ENCODE measurements around the gene ZNF541.

The ZNF541 gene, protein sequence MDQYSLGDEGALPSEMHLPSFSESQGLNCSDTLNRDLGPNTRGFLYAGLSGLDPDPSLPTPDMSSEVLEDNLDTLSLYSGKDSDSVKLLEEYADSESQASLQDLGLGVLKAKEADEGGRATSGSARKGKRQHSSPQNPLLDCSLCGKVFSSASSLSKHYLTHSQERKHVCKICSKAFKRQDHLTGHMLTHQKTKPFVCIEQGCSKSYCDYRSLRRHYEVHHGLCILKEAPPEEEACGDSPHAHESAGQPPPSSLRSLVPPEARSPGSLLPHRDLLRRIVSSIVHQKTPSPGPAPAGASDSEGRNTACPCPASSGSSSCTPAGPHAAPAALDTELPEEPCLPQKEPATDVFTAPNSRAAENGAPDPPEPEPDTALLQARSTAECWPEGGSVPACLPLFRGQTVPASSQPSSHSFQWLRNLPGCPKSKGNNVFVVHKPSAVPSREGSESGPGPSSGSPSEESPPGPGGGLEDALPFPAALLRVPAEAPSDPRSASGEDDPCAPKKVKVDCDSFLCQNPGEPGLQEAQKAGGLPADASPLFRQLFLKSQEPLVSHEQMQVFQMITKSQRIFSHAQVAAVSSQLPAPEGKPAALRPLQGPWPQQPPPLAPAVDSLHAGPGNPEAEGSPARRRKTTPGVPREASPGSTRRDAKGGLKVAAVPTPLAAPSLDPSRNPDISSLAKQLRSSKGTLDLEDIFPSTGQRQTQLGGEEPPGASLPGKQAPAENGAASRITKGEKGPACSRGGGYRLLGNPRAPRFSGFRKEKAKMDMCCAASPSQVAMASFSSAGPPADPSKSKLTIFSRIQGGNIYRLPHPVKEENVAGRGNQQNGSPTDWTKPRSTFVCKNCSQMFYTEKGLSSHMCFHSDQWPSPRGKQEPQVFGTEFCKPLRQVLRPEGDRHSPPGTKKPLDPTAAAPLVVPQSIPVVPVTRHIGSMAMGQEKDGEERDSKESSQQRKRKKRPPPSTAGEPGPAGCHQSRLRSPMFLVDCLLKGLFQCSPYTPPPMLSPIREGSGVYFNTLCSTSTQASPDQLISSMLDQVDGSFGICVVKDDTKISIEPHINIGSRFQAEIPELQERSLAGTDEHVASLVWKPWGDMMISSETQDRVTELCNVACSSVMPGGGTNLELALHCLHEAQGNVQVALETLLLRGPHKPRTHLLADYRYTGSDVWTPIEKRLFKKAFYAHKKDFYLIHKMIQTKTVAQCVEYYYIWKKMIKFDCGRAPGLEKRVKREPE (N-terminal part only)
- total RNA-seq = 0.56 to 2.4 reads per million in 2 donors

DNA sequence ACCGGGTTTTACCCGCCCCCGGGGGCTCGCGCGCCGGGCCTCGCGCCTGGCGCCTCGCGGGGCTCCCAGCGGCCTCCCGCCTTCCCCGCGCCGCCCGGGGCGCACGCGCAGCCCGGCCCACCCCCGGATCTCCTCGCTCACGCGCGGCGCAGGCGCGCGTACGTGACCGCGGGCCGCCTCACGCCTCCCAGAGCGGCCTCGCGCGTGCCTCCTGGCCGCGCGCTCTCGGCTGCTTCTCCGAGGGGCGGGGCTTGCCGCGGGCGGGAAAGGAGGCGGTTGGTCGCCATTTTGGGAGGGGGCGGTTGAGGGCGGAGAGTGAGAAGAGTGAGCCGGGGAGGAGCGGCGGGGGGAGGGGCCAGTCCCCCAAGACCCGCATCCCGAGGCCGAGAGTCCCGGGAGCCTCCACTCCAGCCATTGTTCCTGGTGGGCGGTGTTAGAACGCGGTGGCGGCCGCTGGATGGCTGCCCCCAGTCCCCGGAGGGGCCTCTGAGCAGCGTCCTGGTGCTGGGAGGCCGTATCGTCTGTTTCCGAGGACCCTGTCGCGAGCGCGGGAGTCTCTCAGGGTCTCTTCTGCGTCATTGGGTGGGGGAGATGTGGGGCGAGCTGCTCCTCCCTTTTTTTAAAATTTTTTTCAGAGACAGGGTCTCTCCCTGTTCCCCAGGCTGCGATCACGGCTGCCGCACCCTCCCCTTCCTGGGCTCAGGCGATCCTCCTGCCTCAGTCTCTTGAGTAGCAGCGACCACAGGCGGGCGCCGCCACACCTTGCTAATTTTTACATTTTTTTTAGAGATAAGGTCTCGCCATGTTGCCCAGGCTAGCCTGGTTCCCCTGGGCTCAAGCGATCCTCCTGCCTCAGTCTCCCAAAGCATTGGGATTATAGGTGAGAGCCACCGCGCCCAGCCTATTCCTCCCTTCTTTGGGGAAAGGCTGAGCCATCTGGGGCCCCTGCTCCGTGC is at the start of gene ZNF541:
TSS of gene ZNF541 (minus strand) at position 78 of the 956 bp plus-strand sequence. CDS start 17,292 bp downstream, outside the sequence.
- peak; percentile 81 for DNase-seq

DNA sequence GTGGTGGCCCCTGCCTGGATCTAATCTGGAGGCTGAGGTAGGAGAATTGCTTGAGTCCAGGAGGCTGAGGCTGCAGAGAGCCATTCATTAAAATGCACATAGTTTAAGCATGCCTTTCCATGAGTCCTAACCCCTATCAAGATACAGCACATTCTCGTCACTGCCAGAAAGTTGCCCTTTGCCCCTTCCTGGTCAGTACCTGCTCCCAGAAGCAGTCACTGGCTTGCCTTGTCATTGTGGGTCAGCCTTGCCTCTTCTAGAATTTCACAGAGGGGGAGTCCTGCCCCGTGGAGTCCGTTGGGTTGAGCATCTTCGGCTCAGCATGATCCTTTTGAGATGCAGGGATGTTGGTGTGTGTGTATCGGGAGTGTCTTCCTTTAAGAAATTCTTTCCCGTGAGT is 46.8 kb upstream of the ZNF541 start:
- DNase-seq = no peak

DNA sequence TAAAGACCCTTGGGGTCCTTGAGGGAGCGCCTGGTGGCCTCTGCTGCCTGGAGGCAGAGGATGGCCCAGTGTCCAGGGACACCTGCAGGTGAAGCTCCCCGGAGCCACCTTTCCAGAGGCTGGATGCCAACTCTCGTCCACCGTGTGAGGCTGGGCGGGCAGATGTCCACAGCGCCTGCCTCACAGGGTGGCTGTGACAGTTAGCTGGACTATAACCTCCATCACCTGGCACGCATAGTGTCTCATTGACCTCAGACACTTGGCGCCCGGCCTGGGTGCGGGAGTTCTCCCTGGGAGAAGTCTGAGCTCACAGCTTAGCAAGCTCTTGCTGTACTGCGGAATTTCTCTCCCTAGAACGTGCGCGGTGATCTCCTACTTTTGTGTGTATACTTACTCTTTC is 45.8 kb upstream of the ZNF541 start:
- no peak for DNase-seq

DNA sequence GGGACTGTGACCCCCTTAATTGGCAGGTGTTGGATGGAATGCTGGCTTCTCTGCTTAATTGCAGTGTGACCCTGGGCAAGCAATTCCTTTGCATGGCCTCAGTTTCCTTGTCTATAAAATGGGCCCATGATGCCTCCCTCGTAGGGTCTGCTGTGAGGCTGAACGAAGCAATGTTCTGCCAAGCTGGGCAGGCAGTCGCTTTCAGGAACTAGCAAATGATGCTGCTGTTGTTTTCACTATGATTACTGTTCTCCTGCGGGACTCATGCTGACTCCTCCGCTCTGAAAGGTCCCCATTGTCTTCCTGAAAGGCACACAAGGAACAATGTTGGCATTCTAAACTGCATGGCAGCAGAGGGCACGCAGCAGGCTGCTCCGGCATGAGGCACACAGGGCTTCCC is 42.8 kb upstream of the ZNF541 start:
- no peak for DNase-seq

DNA sequence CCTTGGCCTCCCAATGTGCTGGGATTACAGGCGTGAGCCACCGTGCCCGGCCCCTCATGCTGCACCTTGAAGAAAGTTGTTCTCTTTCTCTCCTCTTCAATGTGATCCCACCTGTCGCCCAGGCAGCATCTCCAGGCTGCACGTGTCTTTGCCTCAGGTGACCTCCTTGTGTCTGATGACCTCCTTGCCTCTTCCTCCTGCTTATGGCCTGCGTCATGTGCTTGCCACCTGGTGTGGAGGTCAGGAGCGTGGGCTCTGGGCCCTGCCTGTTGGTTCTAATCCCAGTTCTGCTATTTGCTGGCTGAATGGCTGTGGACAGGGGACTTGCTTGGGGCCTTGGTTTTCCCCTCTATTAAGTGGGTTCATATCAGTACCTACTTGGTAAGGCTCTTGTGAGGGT is 42.3 kb upstream of the ZNF541 start:
- no peak for DNase-seq

DNA sequence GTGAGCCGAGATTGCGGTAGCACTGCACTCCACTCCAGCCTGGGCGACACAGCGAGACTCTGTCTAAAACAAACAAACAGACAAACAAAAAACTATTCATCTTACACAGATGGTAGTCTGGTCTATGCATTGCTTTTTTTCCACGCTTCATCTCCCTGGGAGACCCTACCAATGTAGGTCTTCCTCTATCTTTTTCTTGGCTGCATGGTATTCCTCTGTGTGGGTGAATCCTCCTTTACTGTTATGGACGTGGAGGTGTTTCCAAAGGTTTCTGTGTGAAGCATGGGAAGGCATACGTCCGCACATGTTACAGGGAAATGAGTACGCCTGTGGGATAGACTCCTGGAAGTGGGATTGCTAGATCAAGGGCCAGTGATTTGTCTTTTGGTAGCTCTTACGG is 41.6 kb upstream of the ZNF541 start:
- DNase-seq = no peak

DNA sequence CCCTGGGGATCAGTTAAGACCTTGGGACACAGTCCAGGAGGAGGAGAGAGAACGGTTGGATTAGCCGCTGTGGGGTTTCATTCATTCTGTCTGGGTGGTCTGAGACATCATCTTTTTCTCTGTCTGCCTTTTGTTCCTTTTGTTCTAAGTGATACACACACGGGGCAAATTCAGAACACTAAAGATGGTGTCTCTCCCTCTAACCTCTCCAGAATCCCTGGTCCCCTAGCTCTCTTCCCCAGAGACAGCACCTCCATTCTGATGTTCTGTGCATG is 41.0 kb upstream of the ZNF541 start:
- no peak for DNase-seq

DNA sequence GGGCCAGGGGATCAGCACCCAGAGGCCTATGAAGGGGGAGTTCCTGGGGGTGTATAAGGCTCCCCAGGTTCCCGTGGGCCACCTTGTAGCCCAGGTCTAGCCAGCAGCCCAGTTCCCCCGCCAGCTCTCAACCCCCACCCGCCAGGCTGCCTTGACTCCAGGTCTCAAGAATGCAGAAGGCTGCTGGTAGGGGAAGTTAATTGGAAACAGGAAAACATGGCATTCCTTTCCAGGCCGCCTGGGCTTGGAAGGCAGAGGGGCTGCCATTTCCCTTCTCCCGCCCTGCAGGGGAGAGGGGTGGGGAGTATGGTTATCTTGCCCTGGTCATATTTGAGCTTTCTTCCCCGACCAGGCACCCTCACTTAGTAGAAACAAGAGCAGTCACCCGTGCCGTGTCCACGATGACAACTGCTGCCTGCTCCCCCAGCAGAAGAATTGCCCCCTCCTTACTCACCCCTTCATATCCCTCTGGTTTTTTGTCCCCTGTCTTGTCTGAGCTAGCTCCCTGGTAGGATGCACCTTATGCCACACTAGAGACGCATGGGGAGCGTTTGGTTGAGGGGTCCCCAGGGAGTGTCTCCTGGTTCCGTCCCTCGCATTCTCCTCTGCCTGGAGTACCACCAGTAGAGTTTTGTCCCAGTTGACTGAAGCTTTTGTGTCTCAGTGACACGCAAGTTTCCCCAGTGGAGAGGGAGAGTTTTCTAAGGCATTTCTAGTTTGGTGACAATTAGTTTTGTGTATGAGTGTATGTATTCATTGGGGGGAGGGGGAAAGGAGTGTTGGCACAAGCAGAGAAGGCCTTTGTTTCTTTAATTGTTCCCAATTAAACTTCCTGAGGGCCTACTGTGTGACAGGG is 40.4 kb upstream of the ZNF541 start:
- DNase-seq = no peak

DNA sequence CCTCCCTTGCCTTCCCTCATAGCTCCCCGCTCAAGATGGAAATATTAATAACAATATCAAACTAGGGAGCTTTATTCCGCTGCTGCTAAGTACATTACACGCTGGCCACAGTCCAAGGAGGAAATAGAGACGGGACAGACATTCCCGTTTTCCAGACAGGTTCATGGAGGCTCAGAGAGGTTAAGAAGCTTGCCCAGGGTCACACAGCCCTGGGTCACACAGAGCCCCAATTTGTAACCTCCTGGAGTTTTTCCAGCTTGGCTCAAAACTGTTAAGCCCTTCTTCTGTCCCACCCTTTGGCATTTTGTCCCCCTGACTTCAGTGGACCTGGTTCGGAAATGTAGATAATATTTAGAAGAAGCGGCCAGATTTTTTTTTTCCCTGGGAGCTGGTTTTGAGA is 38.0 kb upstream of the ZNF541 start:
- DNase-seq = no peak

DNA sequence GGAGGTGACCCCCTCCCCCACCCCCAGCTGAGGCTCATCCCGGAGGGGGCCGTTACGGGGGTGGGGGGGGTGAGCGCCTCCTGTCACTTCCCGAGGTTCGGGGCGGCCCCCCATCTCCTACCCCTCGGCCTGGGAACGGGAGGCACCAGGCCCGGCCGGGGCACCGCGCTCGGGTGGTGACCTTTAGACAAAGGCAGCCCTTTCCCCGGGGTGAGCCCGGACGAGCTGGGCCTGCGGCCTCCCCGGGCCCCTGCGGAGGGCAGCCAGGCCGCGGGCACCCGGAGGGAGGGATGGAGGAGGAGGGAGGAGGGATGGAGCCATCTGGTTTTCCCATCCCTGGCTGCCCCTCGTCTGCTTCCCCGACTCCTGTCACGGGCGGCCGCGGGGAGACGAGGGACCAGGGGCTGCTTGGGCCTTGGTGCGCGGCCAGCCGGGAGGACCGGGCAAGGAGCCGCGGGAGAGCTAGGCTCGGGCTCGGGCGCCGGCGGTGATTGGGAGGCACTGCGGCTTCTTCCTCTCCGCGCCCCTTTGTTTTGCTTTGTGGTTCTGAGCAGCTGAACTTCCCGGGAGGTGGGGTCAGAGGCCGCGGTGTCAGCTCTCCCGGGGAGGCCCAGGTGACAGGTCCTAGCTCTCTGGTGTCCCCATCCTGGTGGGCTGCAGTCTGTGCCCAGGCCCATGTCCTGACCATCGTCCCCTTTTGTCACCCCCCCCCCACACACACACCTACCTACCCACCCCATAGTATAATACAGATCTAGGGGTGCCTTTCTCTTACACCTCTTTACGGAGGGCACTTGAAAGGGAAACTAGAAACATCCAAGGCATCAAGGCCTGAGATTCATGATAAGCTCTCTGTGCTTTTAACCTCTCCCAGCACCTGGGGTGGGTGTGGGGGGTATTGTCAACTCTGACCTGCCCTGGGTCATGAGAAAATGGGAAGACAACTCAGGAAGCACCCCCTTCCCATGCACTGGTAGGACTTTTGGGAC is 37.3 kb upstream of the ZNF541 start:
- DNase-seq = peak; percentile 44

DNA sequence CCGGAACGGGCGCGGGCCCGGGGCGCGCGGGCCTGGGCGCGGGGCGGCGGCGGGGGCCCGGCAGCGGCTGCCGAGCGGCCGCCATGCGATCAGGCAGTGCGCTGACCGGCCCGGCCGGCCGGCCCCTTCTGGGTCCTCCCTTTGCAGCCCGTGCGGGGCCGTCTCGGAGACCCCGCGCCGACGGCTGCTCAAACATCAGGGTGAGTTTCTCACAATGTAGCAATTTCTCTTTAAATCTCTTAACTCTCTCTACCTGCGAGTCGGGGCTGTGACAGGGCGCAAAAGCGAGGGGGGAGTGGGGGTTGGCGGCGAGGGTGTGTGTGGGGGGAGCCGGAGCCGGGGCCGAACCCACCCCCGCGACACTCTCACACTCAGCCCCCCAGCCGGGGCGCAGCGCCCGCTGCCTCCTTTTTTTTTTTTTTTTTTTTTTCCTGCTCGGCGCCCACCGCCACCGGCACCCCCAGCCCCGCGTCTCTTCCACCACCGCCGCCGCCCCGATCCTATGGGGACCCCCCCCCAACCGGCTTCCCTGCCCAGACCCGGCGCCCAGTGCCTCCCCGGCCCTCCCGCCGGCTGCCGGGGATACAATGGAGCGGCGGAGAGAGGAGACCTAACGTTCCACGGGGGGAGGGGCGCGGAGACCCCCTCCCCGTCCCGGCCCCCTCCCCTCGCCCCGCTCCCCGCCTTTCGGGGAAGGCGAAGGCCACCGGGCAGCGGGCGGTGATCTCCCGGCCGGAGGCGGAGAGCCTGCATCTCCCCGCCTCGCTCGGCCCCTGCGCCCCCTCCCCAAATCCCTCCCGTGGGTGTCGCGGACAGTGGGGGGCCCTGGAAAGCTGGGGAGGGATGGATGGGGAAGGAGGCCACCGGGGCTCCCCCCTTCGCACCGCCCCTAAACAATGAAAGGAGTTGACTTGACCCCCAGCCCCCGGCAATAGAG is 36.3 kb upstream of the ZNF541 start, which contains the start of gene BICRA:
TSS of gene BICRA (plus strand) at position 166 of the 937 bp plus-strand sequence. CDS start 64,441 bp downstream, outside the sequence.
- DNase-seq = peak; percentile 70

DNA sequence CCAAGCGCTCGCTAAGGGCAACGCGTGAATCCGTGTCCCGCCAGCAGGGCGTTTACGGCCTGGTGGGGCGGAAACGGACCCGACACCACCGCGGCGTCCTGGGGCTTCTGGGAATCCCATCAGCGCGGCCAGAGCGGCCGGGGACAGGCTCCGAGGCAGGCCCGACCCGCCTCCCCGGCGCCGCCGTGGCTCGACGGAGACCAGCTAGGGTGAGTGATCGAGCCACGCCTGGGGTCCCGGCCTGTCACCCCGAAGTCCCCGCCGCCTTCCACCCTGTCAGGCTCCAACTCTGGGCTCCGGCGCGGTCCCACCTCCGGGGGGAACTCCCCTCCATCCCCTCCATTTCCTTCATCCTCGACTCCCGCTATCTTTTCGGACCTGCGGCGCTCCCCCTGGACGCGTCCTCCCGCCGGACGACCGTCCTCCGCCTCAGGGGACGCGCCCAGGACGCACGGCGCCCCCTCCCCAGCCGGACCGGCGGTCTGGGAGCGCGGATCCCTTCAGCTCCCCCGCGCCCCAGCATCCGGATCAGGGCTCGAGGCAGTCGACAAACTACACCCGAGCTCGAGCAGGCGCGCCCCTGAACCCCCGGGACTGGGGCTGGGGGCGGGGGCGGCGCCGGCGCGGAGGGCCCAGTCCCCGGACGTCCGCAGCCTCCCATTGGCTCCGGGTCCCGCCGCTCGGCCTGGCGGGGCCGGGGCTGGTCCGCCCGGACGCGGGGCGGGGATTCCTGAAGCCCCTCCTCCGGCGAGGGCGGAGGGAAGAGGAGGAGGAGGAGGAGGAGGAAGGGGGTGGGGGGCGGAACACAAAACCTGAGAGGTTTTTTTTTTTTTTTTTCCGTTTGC is 35.3 kb upstream of the ZNF541 start:
- DNase-seq = peak; percentile 96

DNA sequence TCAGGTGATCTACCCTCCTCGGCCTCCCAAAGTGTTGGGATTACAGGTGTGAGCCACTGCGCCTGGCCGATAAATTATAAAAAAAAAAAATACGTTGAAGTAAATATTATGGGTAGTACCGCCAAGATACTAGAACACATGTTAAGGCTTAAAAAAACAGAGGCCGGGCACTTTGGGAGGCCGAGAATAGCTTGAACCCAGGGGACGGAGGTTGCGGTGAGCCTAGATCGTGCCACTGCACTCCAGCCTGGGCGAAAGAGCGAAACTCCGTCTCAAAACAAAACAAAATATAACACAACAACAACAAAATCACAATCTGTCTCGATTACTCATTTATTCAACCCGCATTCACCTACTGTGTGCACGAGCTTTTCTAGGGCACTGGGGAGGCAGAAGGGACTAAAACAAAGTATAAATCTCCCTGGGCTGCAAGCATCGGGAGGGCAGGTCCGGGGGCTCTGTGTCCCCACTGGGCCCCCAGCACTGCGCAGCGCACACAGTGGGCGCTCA is 34.7 kb upstream of the ZNF541 start:
- no peak for DNase-seq

DNA sequence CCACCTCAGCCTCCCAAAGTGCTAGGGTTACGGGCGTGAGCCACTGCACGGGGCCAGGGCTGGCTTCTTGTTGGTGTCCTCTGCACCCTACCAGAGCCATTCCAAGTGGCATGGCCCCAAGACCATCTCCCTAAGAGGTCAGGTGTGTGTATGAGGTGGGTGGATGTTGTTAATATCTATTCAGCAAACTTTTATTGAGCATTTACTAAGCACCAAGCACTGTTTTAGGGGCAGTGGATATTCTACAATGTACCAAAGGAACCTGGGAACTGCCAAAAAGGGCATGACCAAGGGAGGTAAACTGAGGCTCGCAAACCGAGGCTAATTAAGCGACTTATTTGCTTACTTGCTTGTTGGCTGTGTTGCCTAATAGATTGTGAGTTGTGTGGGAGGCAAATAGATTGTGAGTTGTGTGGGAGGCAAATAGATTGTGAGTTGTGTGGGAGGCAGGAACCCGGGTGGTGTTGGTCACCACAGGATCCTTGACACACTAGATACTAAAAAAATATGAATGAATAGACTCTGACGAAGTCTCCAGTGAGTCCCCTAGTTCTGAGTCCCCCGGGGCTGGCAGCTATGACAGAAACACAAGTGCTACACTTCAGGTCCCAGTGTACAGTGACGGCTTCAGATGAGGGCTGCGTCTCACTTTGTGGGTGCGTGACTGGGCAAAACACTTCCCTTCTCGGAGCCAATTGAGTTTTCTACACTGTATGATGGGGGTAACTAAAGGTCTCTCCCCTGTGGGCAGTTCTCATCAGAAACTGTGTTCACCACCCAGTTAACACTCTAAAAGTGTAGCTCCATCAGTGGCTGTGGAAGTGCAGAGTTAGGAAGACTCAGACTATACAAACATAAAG is 31.0 kb upstream of the ZNF541 start:
- no peak for DNase-seq

DNA sequence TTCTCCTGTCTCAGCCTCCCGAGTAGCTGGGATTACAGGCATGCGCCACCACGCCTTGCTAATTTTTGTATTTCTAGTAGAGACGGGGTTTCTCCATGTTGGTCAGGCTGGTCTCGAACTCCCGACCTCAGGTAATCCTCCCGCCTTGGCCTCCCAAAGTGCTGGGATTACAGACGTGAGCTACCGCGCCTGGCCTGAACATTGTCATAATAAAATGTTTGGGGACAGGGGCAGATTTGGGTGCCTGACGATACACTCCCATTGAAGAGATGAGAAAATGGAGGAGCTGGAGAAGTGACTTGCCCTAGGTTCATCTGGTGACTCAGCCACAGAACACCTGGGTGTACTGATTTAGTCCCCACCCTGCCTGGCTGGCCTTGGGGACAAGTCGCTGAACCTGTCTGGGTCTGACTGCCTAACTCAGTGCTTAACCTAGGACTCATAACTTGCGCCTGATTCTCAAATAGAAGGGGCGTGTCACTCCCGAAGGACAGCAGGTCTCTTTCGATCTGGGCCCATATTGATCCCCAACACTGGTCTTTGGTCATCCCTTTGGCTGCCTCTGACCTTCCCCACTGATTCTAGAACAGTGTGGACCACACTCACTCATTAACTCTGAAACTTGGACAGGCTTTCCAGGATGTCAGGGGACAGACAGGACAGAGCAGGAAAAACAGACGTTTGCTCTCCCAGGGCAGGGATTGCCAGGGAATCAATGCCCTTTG is 28.4 kb upstream of the ZNF541 start:
- no peak for DNase-seq

Data from T-helper 9 cell (primary cell).